CD14-positive monocyte (primary cell): ENCODE measurements around the gene RALGAPA2. TPM values are rescaled to one million over a fixed set of nuclear protein-coding genes. Genes with fewer than 3 reads are reported as not detected.

Experiments
- DNase-seq, 3 donors: peaks; one replicate each; pipeline ENCODE4 v3.0.0-alpha.2; 2011 to 2022
- H2AFZ ChIP-seq: 2 replicates; pipeline ENCODE4 v1.6.0; 2012; ENCODE audit warnings: mild to moderate bottlenecking, low read depth, low read length, inconsistent platforms; ENCODE audit not compliant: insufficient read depth, poor library complexity, severe bottlenecking
- H3K27ac ChIP-seq, 2 donors: 1 replicate in 1 of 2; 2 replicates in 1 of 2; pipeline ENCODE4 v1.5.1; 2012 to 2013; ENCODE audit warnings: low read length in 2 of 2, control low read depth in 1 of 2, inconsistent platforms in 1 of 2, low read depth in 1 of 2, mild to moderate bottlenecking in 1 of 2
- H3K27me3 ChIP-seq, 2 donors: one replicate each; pipeline versions ENCODE4 v1.6.0 to v1.6.1; 2011 to 2013; ENCODE audit warnings: low read length in 2 of 2; ENCODE audit not compliant: control insufficient read depth in 2 of 2, insufficient read depth in 2 of 2
- H3K36me3 ChIP-seq, 2 donors: replicated peaks in 1 of 2; 1 replicate in 1 of 2; 2 replicates in 1 of 2; pipeline versions ENCODE4 v1.5.1 to v1.6.1; 2012 to 2013; ENCODE audit warnings: low read length in 2 of 2, control low read depth in 1 of 2, inconsistent platforms in 1 of 2, mild to moderate bottlenecking in 1 of 2; ENCODE audit not compliant: insufficient read depth in 2 of 2, control insufficient read depth in 1 of 2
- H3K4me1 ChIP-seq, 2 donors: 1 replicate in 1 of 2; 2 replicates in 1 of 2; pipeline versions ENCODE4 v1.5.1 to v1.6.1; 2012 to 2013; ENCODE audit warnings: low read length in 2 of 2, control low read depth in 1 of 2, inconsistent platforms in 1 of 2, mild to moderate bottlenecking in 1 of 2, moderate library complexity in 1 of 2; ENCODE audit not compliant: insufficient read depth in 2 of 2, control insufficient read depth in 1 of 2
- H3K4me2 ChIP-seq: replicated peaks from 2 replicates; pipeline ENCODE3; 2012; ENCODE audit warnings: low read length, moderate library complexity, mild to moderate bottlenecking; ENCODE audit not compliant: poor library complexity, severe bottlenecking; ENCODE audit errors: extremely low read depth
- H3K4me3 ChIP-seq, 3 experiments: fragments of 200-600 bp in 1 of 3; sonication (generic) in 1 of 3; replicated peaks in 1 of 3; 1 replicate in 2 of 3; 2 replicates in 1 of 3; pipeline ENCODE4 v1.5.1; 2011 to 2013; ENCODE audit warnings: low read length in 3 of 3, mild to moderate bottlenecking in 3 of 3, control low read depth in 2 of 3, low read depth in 2 of 3, inconsistent platforms in 1 of 3, moderate library complexity in 1 of 3
- H3K79me2 ChIP-seq: 2 replicates; pipeline ENCODE4 v1.6.0; 2012; ENCODE audit warnings: mild to moderate bottlenecking, control low read depth, inconsistent platforms, low read length, moderate library complexity; ENCODE audit not compliant: insufficient read depth
- H3K9ac ChIP-seq: 2 replicates; pipeline ENCODE4 v1.6.0; 2017; ENCODE audit warnings: low read length, mild to moderate bottlenecking; ENCODE audit not compliant: insufficient read depth, poor library complexity, severe bottlenecking
- H3K9me3 ChIP-seq, 2 donors: replicated peaks in 1 of 2; 1 replicate in 1 of 2; 2 replicates in 1 of 2; pipeline versions ENCODE4 v1.5.1 to v1.6.1; 2012 to 2013; ENCODE audit warnings: low read length in 2 of 2, control low read depth in 1 of 2; ENCODE audit not compliant: control insufficient read depth in 1 of 2, insufficient read depth in 1 of 2
- H4K20me1 ChIP-seq: 2 replicates; pipeline ENCODE4 v1.6.0; 2012; ENCODE audit warnings: mild to moderate bottlenecking, low read length, control low read depth, moderate library complexity; ENCODE audit not compliant: insufficient read depth
- H3K27ac Mint-ChIP-seq, 7 donors: one replicate each; pipeline ENCODE4 v1.8.0; 2020; ENCODE audit warnings: mild to moderate bottlenecking in 7 of 7, mixed read lengths in 7 of 7, moderate library complexity in 6 of 7, inconsistent platforms in 2 of 7
- H3K27me3 Mint-ChIP-seq, 3 donors: one replicate each; pipeline ENCODE4 v1.8.0; 2021 to 2022; ENCODE audit warnings: low read depth in 3 of 3, mild to moderate bottlenecking in 3 of 3, mixed read lengths in 3 of 3, moderate library complexity in 3 of 3, inconsistent platforms in 1 of 3
- H3K36me3 Mint-ChIP-seq, 2 donors: one replicate each; pipeline ENCODE4 v1.8.0; 2020; ENCODE audit warnings: mixed read lengths in 2 of 2, inconsistent platforms in 1 of 2, mild to moderate bottlenecking in 1 of 2
- H3K4me1 Mint-ChIP-seq: one replicate; pipeline ENCODE4 v1.8.0; 2020; ENCODE audit warnings: mild to moderate bottlenecking, mixed read lengths
- H3K4me3 Mint-ChIP-seq, 2 donors: one replicate each; pipeline ENCODE4 v1.8.0; 2020; ENCODE audit warnings: mild to moderate bottlenecking in 2 of 2, mixed read lengths in 2 of 2, moderate library complexity in 1 of 2
- H3K9me3 Mint-ChIP-seq, 7 donors: one replicate each; pipeline ENCODE4 v1.8.0; 2020 to 2022; ENCODE audit warnings: mixed read lengths in 7 of 7, mild to moderate bottlenecking in 6 of 7, moderate library complexity in 6 of 7, inconsistent platforms in 2 of 7
- CTCF ChIP-seq: fragments of 200-600 bp; IDR thresholded peaks from one replicate; pipeline ENCODE4 v1.8.0; 2022; ENCODE audit warnings: antibody characterized with exemption, mild to moderate bottlenecking
- WGBS: methylation state at CpG from one replicate; pipeline ENCODE4 v1.1.5; 2013; ENCODE audit warnings: missing lambda C conversion rate; ENCODE audit not compliant: insufficient coverage; 5-methylcytosine and 5-hydroxymethylcytosine counted together
- intact Hi-C, 2 donors: fragments of 100-400 bp; cut with micrococcal nuclease; formaldehyde crosslinking; loops; one replicate each; pipeline versions ENCODE4 v1.15.0 to v1.15.1; 2023
- polyA plus RNA-seq, 3 donors: library from polyadenylated mRNA; depleted of rRNA in 1 of 3; unstranded in 2 of 3; stranded (reverse) in 1 of 3; fragments of 300-500 nt in 2 of 3; fragments of >200 nt in 1 of 3; fragmentation: Illumina TruSeq in 2 of 3; gene quantifications; 1 replicate in 2 of 3; 2 replicates in 1 of 3; pipeline ENCODE4 v1.2.3, GENCODE V29; 2012 to 2021

RALGAPA2 gene
- polyA plus RNA-seq, 3 donors = 6.2 to 13.0 (median 8.9) TPM

- Histone ChIP-seq H2AFZ (no peak overlapping the region), H3K9me3 (no peaks in the 10 kb centered on the region), H3K4me3 (no peak overlapping the region), H3K27me3 (no peaks in the 10 kb centered on the region), H3K27ac (no peak overlapping the region), H3K79me2 (no peaks in the 10 kb centered on the region), H3K4me2 (no peak overlapping the region), H4K20me1 (no peaks in the 10 kb centered on the region), H3K9ac (no peak overlapping the region), H3K36me3 (no peaks in the 10 kb centered on the region), H3K4me1 (no peaks in the 10 kb centered on the region)
- no peak overlapping the region for H3K27ac Mint-ChIP-seq
- H3K27me3 Mint-ChIP-seq = peaks cover 0 to 3% (median 0%) of the 10 kb centered on the region in 3 donors
- no peaks in the 10 kb centered on the region for H3K36me3 Mint-ChIP-seq
- TF ChIP-seq CTCF = no peak
- no peak for DNase-seq
- peaks cover 0 to 2% (median 0%) of the 10 kb centered on the region in 7 donors for H3K9me3 Mint-ChIP-seq
- H3K4me1 Mint-ChIP-seq = peaks cover 3% of the 10 kb centered on the region
- no peak overlapping the region for H3K4me3 Mint-ChIP-seq
- intact Hi-C loops = loop anchor here in 1 of 2 donors (10.0 kb wide), 2 partner anchors 105 to 585 kb away; partner anchors contain the start of gene XRN2
Measured at GRCh38 chr20:20719411-20719810, 7.0 kb upstream of the RALGAPA2 start.

- H3K36me3 ChIP-seq = no peaks in the 10 kb centered on the region
- H3K36me3 Mint-ChIP-seq = peaks cover 2 to 9% of the 10 kb centered on the region in 2 donors
- no peak for TF ChIP-seq CTCF
- WGBS = 45% methylated on average over 13 of the region's 15 CpGs
- no peaks in the 10 kb centered on the region for H3K27me3 ChIP-seq
- H3K9me3 Mint-ChIP-seq = peaks cover 0 to 3% (median 0%) of the 10 kb centered on the region in 7 donors
- no peak for DNase-seq
- peak overlapping the region in 6 of 7 donors; percentile 89 to 96 (median 94) for H3K27ac Mint-ChIP-seq
- H4K20me1 ChIP-seq = peaks cover 19% of the 10 kb centered on the region
- intact Hi-C loops = loop anchor here in 1 of 2 donors (10.0 kb wide), 2 partner anchors 111 to 591 kb away; partner anchors contain the start of gene XRN2
- peak overlapping the region; percentile 86 to 94 for H3K4me3 Mint-ChIP-seq
- peak overlapping the region; percentile 88 to 91 for H3K27ac ChIP-seq
- H3K27me3 Mint-ChIP-seq = peaks cover 0 to 3% (median 3%) of the 10 kb centered on the region in 3 donors
- peaks cover 41% of the 10 kb centered on the region for H3K79me2 ChIP-seq
- peak overlapping the region; percentile 85 for H3K4me2 ChIP-seq
- H3K4me3 ChIP-seq = peak overlapping the region; percentile 59 to 97 (median 90)
- H3K9ac ChIP-seq = peak overlapping the region; percentile 87
- H3K4me1 Mint-ChIP-seq = peaks cover 38% of the 10 kb centered on the region
- peak overlapping the region; percentile 94 for H2AFZ ChIP-seq
- no peaks in the 10 kb centered on the region for H3K9me3 ChIP-seq
- peaks cover 20 to 34% of the 10 kb centered on the region in 2 donors for H3K4me1 ChIP-seq
Measured at GRCh38 chr20:20713244-20713765, 861 bp upstream of the RALGAPA2 start.
